K562 (cell line): ENCODE data around the gene TAS2R5. TPM values are rescaled to one million over a fixed set of nuclear protein-coding genes. Genes with fewer than 3 reads are reported as not detected.

Experiments used
- ATAC-seq: fragments of 200-7000 bp; cut with Tn5 transposase; 3 replicates; pipeline ENCODE4 v1.9.1; 2020; ENCODE audit warnings: moderate library complexity
- BruUV-seq: library from RNA; stranded (reverse); fragments of 400-500 nt; replicated peaks from 2 replicates; lab custom pipeline; 2021; lab: Mats Ljungman, UMichigan
- CTCF ChIA-PET: fragments of 300-600 bp; formaldehyde crosslinking; extraction: SDS; loops from one replicate; lab custom pipeline; 2021; ENCODE audit warnings: low intra/inter-chr PET ratio; lab: Yijun Ruan, JAX
- POLR2A ChIA-PET: fragments of 300-600, 350-650 bp; sonication (Branson Sonifier 250); formaldehyde crosslinking; extraction: SDS; loops from one replicate; lab custom pipeline; 2021; ENCODE audit warnings: antibody characterized with exemption, inconsistent platforms; lab: Yijun Ruan, JAX
- DNase-seq, 4 experiments: peaks; one replicate each; pipeline versions ENCODE4 v3.0.0 to v3.0.0-alpha.2; 2011 to 2018; ENCODE audit warnings: low spot score in 3 of 4, mixed read lengths in 3 of 4; ENCODE audit errors: extremely low read depth in 1 of 4
- FAIRE-seq: peaks from 2 replicates; lab custom pipeline; 2011; peaks lifted over from hg19 to GRCh38; lab: Jason Lieb, UNC
- H2AFZ ChIP-seq: 2 replicates; pipeline ENCODE4 v1.6.0; 2011; ENCODE audit warnings: low read depth, low read length, control low read depth, inconsistent platforms
- H3K27ac ChIP-seq: fragments of 200-600 bp; 3 replicates; pipeline ENCODE4 v1.8.0; 2011; ENCODE audit warnings: low read depth, mild to moderate bottlenecking, control low read depth, inconsistent platforms, low read length, moderate library complexity, mixed read lengths; ENCODE audit errors: extremely low read depth
- H3K27me3 ChIP-seq, 2 experiments: fragments of 300-600 bp in 1 of 2; 2 replicates in 1 of 2; 3 replicates in 1 of 2; pipeline versions ENCODE4 v1.6.0 to v1.8.0; 2011; ENCODE audit warnings: inconsistent platforms in 2 of 2, low read length in 2 of 2, mild to moderate bottlenecking in 1 of 2, mixed read lengths in 1 of 2, moderate library complexity in 1 of 2; ENCODE audit not compliant: control insufficient read depth in 2 of 2, insufficient read depth in 2 of 2
- H3K36me3 ChIP-seq: fragments of 300-600 bp; 3 replicates; pipeline ENCODE4 v1.8.0; 2011; ENCODE audit warnings: mild to moderate bottlenecking, low read length, inconsistent platforms; ENCODE audit not compliant: control insufficient read depth, insufficient read depth
- H3K4me1 ChIP-seq, 2 experiments: fragments of 200-600 bp in 1 of 2; replicated peaks in 1 of 2; 2 replicates in 1 of 2; 3 replicates in 1 of 2; pipeline versions ENCODE4 v1.5.1 to v1.8.0; 2011; ENCODE audit warnings: inconsistent platforms in 2 of 2, low read length in 2 of 2, mild to moderate bottlenecking in 1 of 2, mixed read lengths in 1 of 2, moderate library complexity in 1 of 2; ENCODE audit not compliant: control insufficient read depth in 2 of 2, insufficient read depth in 2 of 2
- H3K4me2 ChIP-seq: 2 replicates; pipeline ENCODE4 v1.6.1; 2011; ENCODE audit warnings: low read length, control low read depth, inconsistent platforms, mixed read lengths; ENCODE audit not compliant: insufficient read depth
- H3K4me3 ChIP-seq: fragments of 200-600 bp; sonication (generic), shearing (Covaris generic); 2 replicates; pipeline ENCODE4 v1.5.1; 2016; ENCODE audit warnings: control low read depth, inconsistent platforms
- H3K79me2 ChIP-seq: fragments of 200-600 bp; 3 replicates; pipeline ENCODE4 v1.8.0; 2011; ENCODE audit warnings: low read length, inconsistent platforms; ENCODE audit not compliant: control insufficient read depth, insufficient read depth
- H3K9ac ChIP-seq, 2 experiments: 2 replicates each; pipeline versions ENCODE4 v1.6.0 to v1.6.1; 2011; ENCODE audit warnings: low read depth in 2 of 2, low read length in 2 of 2, control low read depth in 1 of 2, inconsistent platforms in 1 of 2, mild to moderate bottlenecking in 1 of 2, mixed read lengths in 1 of 2; ENCODE audit not compliant: insufficient read depth in 1 of 2
- H3K9me1 ChIP-seq: one replicate; pipeline ENCODE4 v1.6.0; 2011; ENCODE audit warnings: inconsistent platforms, mild to moderate bottlenecking, low read length, moderate library complexity; ENCODE audit not compliant: control insufficient read depth, insufficient read depth
- H3K9me3 ChIP-seq: replicated peaks from 2 replicates; pipeline ENCODE4 v1.5.1; 2011; ENCODE audit warnings: low read depth, low read length, inconsistent platforms; ENCODE audit not compliant: control insufficient read depth, insufficient read depth
- H4K20me1 ChIP-seq: replicated peaks from 2 replicates; pipeline ENCODE4 v1.6.1; 2011; ENCODE audit warnings: low read length, inconsistent platforms, mixed read lengths; ENCODE audit not compliant: control insufficient read depth, insufficient read depth
- E2F8 ChIP-seq: fragments of 450-650 bp; IDR thresholded peaks from 2 replicates; pipeline ENCODE4 v1.7.1; 2018; ENCODE audit warnings: mild to moderate bottlenecking, low read depth; ENCODE audit not compliant: partially characterized antibody
- NFIC ChIP-seq: fragments of 450-650 bp; IDR thresholded peaks from 2 replicates; pipeline ENCODE4 v1.6.1; 2017; ENCODE audit warnings: mild to moderate bottlenecking, inconsistent platforms
- ZMIZ1 ChIP-seq, 2 experiments: fragments of 150-350 bp in 1 of 2; IDR thresholded peaks; 2 replicates each; pipeline ENCODE4 v1.6.1; 2012 to 2016; ENCODE audit warnings: low read depth in 2 of 2, low read length in 2 of 2, mild to moderate bottlenecking in 1 of 2, moderate library complexity in 1 of 2
- WGBS: fragments of 100-300 bp; shearing (Covaris generic); methylation state at CpG from one replicate; pipeline ENCODE4 v1.1.6; 2016; ENCODE audit warnings: low coverage, mixed read lengths; ENCODE audit not compliant: insufficient coverage; ENCODE audit errors: missing lambda C conversion rate; 5-methylcytosine and 5-hydroxymethylcytosine counted together
- in situ Hi-C: fragments of 300-500 bp; cut with MboI; formaldehyde crosslinking; loops from 4 replicates; pipeline ENCODE4 v1.15.0; 2018; ENCODE audit warnings: inconsistent platforms, mixed read lengths
- intact Hi-C: fragments of 100-400 bp; cut with micrococcal nuclease; formaldehyde crosslinking; loops from 2 replicates; pipeline ENCODE4 v1.14.2; 2022
- polyA plus RNA-seq, 8 experiments: library from polyadenylated mRNA; depleted of rRNA in 4 of 8; stranded (reverse) in 5 of 8; unstranded in 3 of 8; fragments of >200 nt; fragmentation: Nextera tagmentation in 2 of 8; fragmentation: Illumina TruSeq in 1 of 8; extraction: Ambion mirVana in 2 of 8; extraction: Trizol in 1 of 8; gene quantifications; 2 replicates each; pipeline versions ENCODE4 v1.2.1 to v1.2.3, GENCODE V29; 2011 to 2014; ENCODE audit warnings: inconsistent platforms in 1 of 8, missing spikeins in 1 of 8
- total RNA-seq, 7 experiments: library from RNA; depleted of rRNA in 6 of 7; stranded (reverse); fragments of >200 nt in 6 of 7; fragmentation: Illumina TruSeq in 2 of 7; extraction: Trizol in 2 of 7; gene quantifications; 2 replicates each; pipeline versions ENCODE4 v1.2.1 to v1.2.3, GENCODE V29; 2011 to 2021; ENCODE audit warnings: low replicate concordance in 1 of 7

The TAS2R5 gene
- total and polyA plus RNA-seq, 9 of the 15 experiments (the other 6 are each of a cell fraction or from before 2014, with no cell fraction given), result 0.35 to 4.5 (median 1.4) TPM

GRCh38 chr7:141837683-141838082 is 47.7 kb downstream of the TAS2R5 start:
- 9% methylated on average over 5 of the region's 5 CpGs for WGBS
- Histone ChIP-seq H3K27ac (no peak overlapping the region), H3K4me1 (peaks cover 0 to 8% of the 10 kb centered on the region in 2 experiments; a peak in 3 of 5 replicates), H3K9me3 (no peaks in the 10 kb centered on the region), H3K9ac (no peak overlapping the region), H2AFZ (peak overlapping the region; percentile 15; the same call in 1 of the 2 replicates), H3K4me3 (no peak overlapping the region), H3K9me1 (no peaks in the 10 kb centered on the region), H3K36me3 (no peaks in the 10 kb centered on the region), H3K4me2 (no peak overlapping the region), H3K27me3 (no peaks in the 10 kb centered on the region), H4K20me1 (no peaks in the 10 kb centered on the region), H3K79me2 (no peaks in the 10 kb centered on the region)
- ATAC-seq (peak; percentile 14), FAIRE-seq (no peak), DNase-seq (peak in 2 of 4 experiments; percentile 15 to 28)
- no TSS peak for BruUV-seq
- POLR2A ChIA-PET, result no interaction called here
- TF ChIP-seq NFIC (peak; percentile 90), E2F8 (no peak), ZMIZ1 (IDR thresholded peaks at IDR 0.05; ENCODE audit: low read depth in 2 of 2, low read length in 2 of 2) (no peak)
- in situ Hi-C loops, result no loop called here
- intact Hi-C loops, result no loop called here
- CTCF ChIA-PET, result no interaction called here
